Dendritic cell treated with granulocyte-macrophage colony-stimulating factor and Interleukin-4, amounts not matched to agents 40 ng/mL and 50 ng/mL, for 4 days (primary cell): Measurements from ENCODE around the gene PPP2R3C.
"Not testable (repeated sequence)": the region's sequence is repeated elsewhere in the genome, so short reads cannot be mapped to it uniquely, and the experiment has no call there.

Experiments
- H3K27ac Mint-ChIP-seq: one replicate; pipeline ENCODE4 v1.8.0; 2022; ENCODE audit warnings: mild to moderate bottlenecking, mixed read lengths
- H3K27me3 Mint-ChIP-seq: one replicate; pipeline ENCODE4 v1.8.0; 2022; ENCODE audit warnings: mild to moderate bottlenecking, mixed read lengths
- H3K36me3 Mint-ChIP-seq: one replicate; pipeline ENCODE4 v1.8.0; 2022; ENCODE audit warnings: low read depth, mixed read lengths
- H3K4me1 Mint-ChIP-seq: one replicate; pipeline ENCODE4 v1.8.0; 2022; ENCODE audit warnings: low read depth, mixed read lengths
- H3K4me3 Mint-ChIP-seq: one replicate; pipeline ENCODE4 v1.8.0; 2022; ENCODE audit warnings: mild to moderate bottlenecking, moderate library complexity, mixed read lengths
- H3K9me3 Mint-ChIP-seq: one replicate; pipeline ENCODE4 v1.8.0; 2022; ENCODE audit warnings: mixed read lengths
- intact Hi-C: fragments of 100-400 bp; cut with micrococcal nuclease; formaldehyde crosslinking; loops from one replicate; pipeline ENCODE4 v1.15.0; 2022

PPP2R3C gene

GRCh38 chr14:35065731-35066130 is 56.1 kb downstream of the PPP2R3C start:
- H3K27me3 Mint-ChIP-seq, H3K9me3 Mint-ChIP-seq, H3K27ac Mint-ChIP-seq, intact Hi-C loops, H3K4me3 Mint-ChIP-seq, H3K4me1 Mint-ChIP-seq: not testable (repeated sequence)
- peaks cover 50% of the 10 kb centered on the region for H3K36me3 Mint-ChIP-seq

- Mint-ChIP-seq H3K36me3 (peaks cover 56% of the 10 kb centered on the region), H3K4me1 (peaks cover 11% of the 10 kb centered on the region)
- H3K9me3 Mint-ChIP-seq, H3K27ac Mint-ChIP-seq, H3K27me3 Mint-ChIP-seq, H3K4me3 Mint-ChIP-seq, intact Hi-C loops: not testable (repeated sequence)
These were observed 60.5 kb downstream of the PPP2R3C start for GRCh38 chr14:35061113-35061791.

GRCh38 chr14:35052637-35053036 is 69.2 kb downstream of the PPP2R3C start:
- no peaks in the 10 kb centered on the region for H3K9me3 Mint-ChIP-seq
- H3K4me1 Mint-ChIP-seq: peaks cover 28% of the 10 kb centered on the region
- intact Hi-C loops: no loop called here
- H3K27ac Mint-ChIP-seq: no peak overlapping the region
- H3K4me3 Mint-ChIP-seq: no peak overlapping the region
- H3K27me3 Mint-ChIP-seq: no peaks in the 10 kb centered on the region
- peaks cover 56% of the 10 kb centered on the region for H3K36me3 Mint-ChIP-seq

GRCh38 chr14:35051796-35052195 is 70.0 kb downstream of the PPP2R3C start:
- Mint-ChIP-seq H3K4me1 (peaks cover 29% of the 10 kb centered on the region), H3K4me3 (no peak overlapping the region), H3K9me3 (no peaks in the 10 kb centered on the region), H3K36me3 (peaks cover 48% of the 10 kb centered on the region), H3K27ac (no peak overlapping the region), H3K27me3 (no peaks in the 10 kb centered on the region)
- intact Hi-C loops: no loop called here

GRCh38 chr14:35050652-35051051 is 71.1 kb downstream of the PPP2R3C start:
- intact Hi-C loops: no loop called here
- Mint-ChIP-seq H3K27me3 (no peaks in the 10 kb centered on the region), H3K36me3 (peaks cover 53% of the 10 kb centered on the region), H3K9me3 (no peaks in the 10 kb centered on the region), H3K27ac (no peak overlapping the region), H3K4me1 (peaks cover 30% of the 10 kb centered on the region), H3K4me3 (no peak overlapping the region)

GRCh38 chr14:35047976-35048513 is 73.7 kb downstream of the PPP2R3C start:
- peaks cover 34% of the 10 kb centered on the region for H3K36me3 Mint-ChIP-seq
- H3K4me3 Mint-ChIP-seq: no peak overlapping the region
- no peaks in the 10 kb centered on the region for H3K27me3 Mint-ChIP-seq
- no peaks in the 10 kb centered on the region for H3K9me3 Mint-ChIP-seq
- intact Hi-C loops: loop anchor here (2.0 to 10.0 kb wide), 3 partner anchors 74 to 367 kb away; partner anchors contain the start of genes BAZ1A, PPP2R3C and PRORP
- peaks cover 38% of the 10 kb centered on the region for H3K4me1 Mint-ChIP-seq
- no peak overlapping the region for H3K27ac Mint-ChIP-seq

GRCh38 chr14:35046751-35047536 is 74.8 kb downstream of the PPP2R3C start:
- intact Hi-C loops: loop anchor here (1.0 to 10.0 kb wide), 4 partner anchors 65 to 368 kb away; partner anchors contain the start of genes BAZ1A, PPP2R3C, PRORP and SRP54
- H3K4me3 Mint-ChIP-seq: peak overlapping the region; percentile 99
- peak overlapping the region; percentile 98 for H3K27ac Mint-ChIP-seq
- peaks cover 27% of the 10 kb centered on the region for H3K36me3 Mint-ChIP-seq
- no peaks in the 10 kb centered on the region for H3K9me3 Mint-ChIP-seq
- no peaks in the 10 kb centered on the region for H3K27me3 Mint-ChIP-seq
- H3K4me1 Mint-ChIP-seq: peaks cover 38% of the 10 kb centered on the region

- Mint-ChIP-seq H3K4me3 (peak within 1 kb of the TSS; percentile 99), H3K4me1 (peaks cover 38% of the 10 kb centered on the region), H3K36me3 (peaks cover 25% of the 10 kb centered on the region), H3K27me3 (no peaks in the 10 kb centered on the region), H3K27ac (peak within 1 kb of the TSS; percentile 98), H3K9me3 (no peaks in the 10 kb centered on the region)
- intact Hi-C loops: loop anchor here (1.0 to 10.0 kb wide), 4 partner anchors 64 to 369 kb away; partner anchors contain the start of genes BAZ1A, PPP2R3C, PRORP and SRP54
These were observed 75.6 kb downstream of the PPP2R3C start, which contains the start of gene FAM177A1 for GRCh38 chr14:35046048-35046750. Gene FAM177A1 (plus strand): TSS chr14:35046272. CDS start chr14:35046464, 192 bp downstream.

GRCh38 chr14:35045798-35046047 is 76.1 kb downstream of the PPP2R3C start:
- intact Hi-C loops: loop anchor here (1.0 to 10.0 kb wide), 4 partner anchors 63 to 369 kb away; partner anchors contain the start of genes BAZ1A, PPP2R3C, PRORP and SRP54
- Mint-ChIP-seq H3K4me1 (peaks cover 36% of the 10 kb centered on the region), H3K36me3 (peaks cover 25% of the 10 kb centered on the region), H3K9me3 (no peaks in the 10 kb centered on the region), H3K27ac (peak overlapping the region; percentile 98), H3K4me3 (peak overlapping the region; percentile 99), H3K27me3 (no peaks in the 10 kb centered on the region)

GRCh38 chr14:35044939-35045797 is 76.6 kb downstream of the PPP2R3C start:
- intact Hi-C loops: loop anchor here (5.0 to 10.0 kb wide), 2 partner anchors 77 to 370 kb away; partner anchors contain the start of genes PPP2R3C and PRORP
- Mint-ChIP-seq H3K27ac (peak overlapping the region; percentile 98), H3K9me3 (no peaks in the 10 kb centered on the region)

GRCh38 chr14:35043046-35043445 is 78.7 kb downstream of the PPP2R3C start:
- peaks cover 12% of the 10 kb centered on the region for H3K36me3 Mint-ChIP-seq
- no peak overlapping the region for H3K27ac Mint-ChIP-seq
- intact Hi-C loops: loop anchor here (10.0 kb wide), 1 partner anchor 372 kb away; no protein-coding TSS in a partner anchor
- no peak overlapping the region for H3K4me3 Mint-ChIP-seq
- no peaks in the 10 kb centered on the region for H3K9me3 Mint-ChIP-seq
- no peaks in the 10 kb centered on the region for H3K27me3 Mint-ChIP-seq
- H3K4me1 Mint-ChIP-seq: peaks cover 21% of the 10 kb centered on the region

More at GRCh38 chr14:35044939-35045797, 76.6 kb downstream of the PPP2R3C start:
- Mint-ChIP-seq H3K4me3 (peak overlapping the region; percentile 99), H3K4me1 (peaks cover 32% of the 10 kb centered on the region), H3K36me3 (peaks cover 20% of the 10 kb centered on the region), H3K27me3 (no peaks in the 10 kb centered on the region)

- intact Hi-C loops: loop anchor here (10.0 kb wide), 1 partner anchor 372 kb away; no protein-coding TSS in a partner anchor
- H3K4me1 Mint-ChIP-seq: peaks cover 17% of the 10 kb centered on the region
These were observed 79.2 kb downstream of the PPP2R3C start for GRCh38 chr14:35042632-35043031.

GRCh38 chr14:35038312-35038711 is 83.5 kb downstream of the PPP2R3C start:
- Mint-ChIP-seq H3K36me3 (peaks cover 13% of the 10 kb centered on the region), H3K9me3 (peaks cover 13% of the 10 kb centered on the region)
- intact Hi-C loops, H3K4me1 Mint-ChIP-seq, H3K4me3 Mint-ChIP-seq, H3K27ac Mint-ChIP-seq, H3K27me3 Mint-ChIP-seq: not testable (repeated sequence)

More at GRCh38 chr14:35042632-35043031, 79.2 kb downstream of the PPP2R3C start:
- Mint-ChIP-seq H3K36me3 (peaks cover 12% of the 10 kb centered on the region), H3K27ac (no peak overlapping the region), H3K9me3 (no peaks in the 10 kb centered on the region), H3K27me3 (no peaks in the 10 kb centered on the region), H3K4me3 (no peak overlapping the region)
